Measurements from ENCODE around the gene PLA2G5. TPM values are rescaled to one million over a fixed set of nuclear protein-coding genes. Genes with fewer than 3 reads are reported as not detected.

Gene PLA2G5
- total RNA-seq, 4 donors from 2014 or later: 0.97 to 6.7 (median 2.3) TPM; not detected in 1

DNA sequence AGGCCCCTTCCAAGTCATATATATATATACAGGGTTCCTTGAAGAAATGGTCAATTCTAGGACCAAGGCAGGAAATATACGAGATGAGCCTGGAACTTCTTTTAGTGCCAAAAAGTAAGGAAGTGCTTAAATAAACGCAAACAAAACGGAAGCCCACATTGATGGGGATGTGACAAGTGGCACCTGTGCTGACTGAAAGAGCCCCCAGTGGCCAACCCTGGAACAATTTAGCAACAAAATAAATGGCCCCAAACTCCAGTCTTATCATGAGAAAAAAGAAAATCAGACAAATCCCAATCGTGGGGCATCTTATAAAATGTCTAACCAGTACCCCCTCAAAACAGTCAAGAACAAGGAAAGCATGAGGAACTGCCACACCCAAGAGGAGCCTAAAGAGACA, 17.7 kb downstream of the PLA2G5 start:
- no peak overlapping the region for H3K27ac ChIP-seq
- no peaks in the 10 kb centered on the region for H3K36me3 ChIP-seq
- WGBS, 2 donors: 56 to 57% methylated on average over 4 of the region's 4 CpGs
- H3K4me1 ChIP-seq: no peaks in the 10 kb centered on the region
- TF ChIP-seq, protein P1, sequence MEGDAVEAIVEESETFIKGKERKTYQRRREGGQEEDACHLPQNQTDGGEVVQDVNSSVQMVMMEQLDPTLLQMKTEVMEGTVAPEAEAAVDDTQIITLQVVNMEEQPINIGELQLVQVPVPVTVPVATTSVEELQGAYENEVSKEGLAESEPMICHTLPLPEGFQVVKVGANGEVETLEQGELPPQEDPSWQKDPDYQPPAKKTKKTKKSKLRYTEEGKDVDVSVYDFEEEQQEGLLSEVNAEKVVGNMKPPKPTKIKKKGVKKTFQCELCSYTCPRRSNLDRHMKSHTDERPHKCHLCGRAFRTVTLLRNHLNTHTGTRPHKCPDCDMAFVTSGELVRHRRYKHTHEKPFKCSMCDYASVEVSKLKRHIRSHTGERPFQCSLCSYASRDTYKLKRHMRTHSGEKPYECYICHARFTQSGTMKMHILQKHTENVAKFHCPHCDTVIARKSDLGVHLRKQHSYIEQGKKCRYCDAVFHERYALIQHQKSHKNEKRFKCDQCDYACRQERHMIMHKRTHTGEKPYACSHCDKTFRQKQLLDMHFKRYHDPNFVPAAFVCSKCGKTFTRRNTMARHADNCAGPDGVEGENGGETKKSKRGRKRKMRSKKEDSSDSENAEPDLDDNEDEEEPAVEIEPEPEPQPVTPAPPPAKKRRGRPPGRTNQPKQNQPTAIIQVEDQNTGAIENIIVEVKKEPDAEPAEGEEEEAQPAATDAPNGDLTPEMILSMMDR (IDR thresholded peaks at IDR 0.05): peak in 1 of 6 experiments; percentile 14
- no peak for TF ChIP-seq POLR2A (IDR thresholded peaks at IDR 0.05)
- no peaks in the 10 kb centered on the region for H3K9me3 ChIP-seq
- intact Hi-C loops (cut with DNase I): no loop called here
- no peak for DNase-seq
- no peak overlapping the region for H3K4me3 ChIP-seq
- H3K27me3 ChIP-seq: peaks cover 0 to 18% (median 0%) of the 10 kb centered on the region in 4 donors

DNA sequence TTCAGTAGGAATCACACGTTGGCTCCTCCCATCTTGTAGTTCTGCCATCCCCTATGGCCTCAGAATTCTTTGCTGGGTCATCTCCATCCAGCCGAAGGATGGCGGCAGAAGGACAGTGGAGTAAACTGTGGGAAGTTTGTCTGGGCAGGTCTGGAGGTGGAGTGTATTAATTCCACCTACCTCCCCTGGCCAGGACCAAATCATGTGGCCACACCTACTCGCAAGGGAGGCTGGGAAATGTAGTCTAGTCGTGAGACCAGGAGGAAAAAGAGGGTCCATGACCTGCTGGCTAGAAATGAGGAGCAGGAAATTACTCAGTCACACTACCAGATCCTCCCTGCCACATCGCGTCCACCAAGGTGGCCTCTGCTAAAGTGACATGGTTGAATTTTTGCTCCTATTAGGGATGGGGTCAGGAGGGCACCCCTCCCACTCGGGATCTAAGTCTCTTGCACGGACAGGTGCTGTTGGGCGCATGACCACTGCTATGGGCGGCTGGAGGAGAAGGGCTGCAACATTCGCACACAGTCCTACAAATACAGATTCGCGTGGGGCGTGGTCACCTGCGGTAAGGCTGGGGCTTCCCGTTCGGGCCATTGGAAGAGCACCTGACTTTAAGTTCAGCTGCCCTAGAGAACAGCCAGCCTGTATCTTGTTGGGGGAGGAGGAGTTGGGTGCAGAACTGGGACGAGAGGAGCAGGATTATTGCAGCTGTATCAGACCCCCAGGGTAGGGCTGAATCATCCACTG, 19.5 kb downstream of the PLA2G5 start:
- H3K9me3 ChIP-seq: no peaks in the 10 kb centered on the region
- no peak for DNase-seq
- H3K27ac ChIP-seq: no peak overlapping the region
- WGBS, 2 donors: 72 to 75% methylated on average over 10 to 14 of the region's 19 CpGs
- H3K36me3 ChIP-seq: no peaks in the 10 kb centered on the region
- TF ChIP-seq POLR2A (IDR thresholded peaks at IDR 0.05): no peak
- TF ChIP-seq, protein P1 (IDR thresholded peaks at IDR 0.05): no peak
- H3K4me3 ChIP-seq: no peak overlapping the region
- intact Hi-C loops (cut with DNase I): no loop called here
- H3K4me1 ChIP-seq: peaks cover 0 to 13% (median 11%) of the 10 kb centered on the region in 3 donors
- peaks cover 0 to 18% (median 0%) of the 10 kb centered on the region in 4 donors for H3K27me3 ChIP-seq

DNA sequence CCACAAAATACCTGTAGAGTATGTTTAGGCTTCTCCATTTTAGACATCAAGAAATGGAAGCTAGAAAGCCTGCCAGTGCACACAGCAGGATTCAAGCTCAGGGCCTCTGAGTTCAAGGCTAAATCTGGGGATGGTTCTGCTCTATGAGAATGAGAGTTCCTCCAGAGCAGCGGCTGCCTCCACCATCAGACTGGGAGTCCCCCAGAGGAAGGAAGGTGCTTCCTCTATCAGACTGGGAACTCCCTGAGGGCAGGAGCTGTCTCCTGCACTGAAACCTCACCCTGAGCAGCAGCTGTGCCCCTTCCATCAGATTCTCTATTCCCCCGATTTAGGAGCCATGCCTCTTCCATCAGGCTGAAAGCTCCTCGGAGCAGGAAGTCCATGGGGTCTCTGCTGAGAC, 20.1 kb downstream of the PLA2G5 start:
- TF ChIP-seq, protein P1 (IDR thresholded peaks at IDR 0.05): no peak
- TF ChIP-seq POLR2A (IDR thresholded peaks at IDR 0.05): no peak
- WGBS, 2 donors: 67 to 93% methylated on average over 1 to 2 of the region's 3 CpGs
- intact Hi-C loops (cut with DNase I): no loop called here
- Histone ChIP-seq H3K36me3 (no peaks in the 10 kb centered on the region), H3K9me3 (no peaks in the 10 kb centered on the region), H3K27me3 (peaks cover 0 to 18% (median 0%) of the 10 kb centered on the region in 4 donors), H3K4me1 (peaks cover 0 to 14% (median 11%) of the 10 kb centered on the region in 3 donors), H3K27ac (no peak overlapping the region), H3K4me3 (no peak overlapping the region)
- no peak for DNase-seq

DNA sequence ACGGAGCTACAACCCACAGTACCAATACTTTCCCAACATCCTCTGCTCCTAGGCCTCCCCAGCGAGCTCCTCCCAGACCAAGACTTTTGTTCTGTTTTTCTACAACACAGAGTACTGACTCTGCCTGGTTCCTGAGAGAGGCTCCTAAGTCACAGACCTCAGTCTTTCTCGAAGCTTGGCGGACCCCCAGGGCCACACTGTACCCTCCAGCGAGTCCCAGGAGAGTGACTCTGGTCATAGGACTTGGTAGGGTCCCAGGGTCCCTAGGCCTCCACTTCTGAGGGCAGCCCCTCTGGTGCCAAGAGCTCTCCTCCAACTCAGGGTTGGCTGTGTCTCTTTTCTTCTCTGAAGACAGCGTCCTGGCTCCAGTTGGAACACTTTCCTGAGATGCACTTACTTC, 20.6 kb downstream of the PLA2G5 start:
- 81 to 88% methylated on average over 5 of the region's 6 CpGs for WGBS, 2 donors
- no peak overlapping the region for H3K27ac ChIP-seq

DNA sequence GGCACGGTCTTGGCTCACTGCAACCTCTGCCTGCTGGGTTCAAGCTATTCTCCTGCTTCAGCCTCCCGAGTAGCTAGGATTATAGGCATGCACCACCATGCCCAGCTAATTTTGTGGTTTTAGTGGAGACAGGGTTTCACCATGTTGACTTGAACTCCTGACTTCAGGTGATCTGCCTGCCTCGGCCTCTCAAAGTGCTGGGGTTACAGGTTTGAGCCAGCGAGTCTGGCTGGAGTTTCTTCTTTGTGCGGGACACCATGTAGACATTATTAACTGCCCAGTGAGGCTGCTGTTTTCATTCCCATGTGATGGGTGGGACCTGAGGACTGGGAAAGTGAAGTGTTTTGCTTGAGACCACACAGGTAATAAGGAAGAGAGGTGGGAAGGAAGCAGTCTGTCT, 23.3 kb downstream of the PLA2G5 start:
- H3K36me3 ChIP-seq: no peaks in the 10 kb centered on the region
- H3K27ac ChIP-seq: peak overlapping the region in 3 of 4 donors; percentile 11 to 63 (median 40)
- H3K9me3 ChIP-seq: no peaks in the 10 kb centered on the region
- peaks cover 0 to 14% (median 11%) of the 10 kb centered on the region in 3 donors for H3K4me1 ChIP-seq
- intact Hi-C loops (cut with DNase I): no loop called here
- no peak overlapping the region for H3K4me3 ChIP-seq
- WGBS, 2 donors: 64 to 76% methylated on average over 2 to 5 of the region's 5 CpGs
- TF ChIP-seq, protein P1 (IDR thresholded peaks at IDR 0.05): no peak
- TF ChIP-seq POLR2A (IDR thresholded peaks at IDR 0.05): no peak
- H3K27me3 ChIP-seq: peaks cover 0 to 18% (median 0%) of the 10 kb centered on the region in 4 donors
- DNase-seq: no peak

More for the DNA sequence above, 20.6 kb downstream of the PLA2G5 start:
- H3K9me3 ChIP-seq: no peaks in the 10 kb centered on the region
- intact Hi-C loops (cut with DNase I): no loop called here
- no peak for DNase-seq
- H3K4me1 ChIP-seq: peaks cover 0 to 14% (median 11%) of the 10 kb centered on the region in 3 donors
- no peak overlapping the region for H3K4me3 ChIP-seq
- TF ChIP-seq, protein P1 (IDR thresholded peaks at IDR 0.05): no peak
- no peak for TF ChIP-seq POLR2A (IDR thresholded peaks at IDR 0.05)
- H3K36me3 ChIP-seq: no peaks in the 10 kb centered on the region
- H3K27me3 ChIP-seq: peaks cover 0 to 18% (median 0%) of the 10 kb centered on the region in 4 donors
